Measurements from ENCODE around the gene PALD1.

GRCh38 chr10:70498970-70499835, 20.6 kb downstream of the PALD1 start:
- TF ChIP-seq CEBPB (IDR thresholded peaks at IDR 0.05) (no peak), EGR1 (IDR thresholded peaks at IDR 0.05) (no peak)

Measured in Ishikawa (cell line).